HG03175 (cell line): ENCODE data around the gene ARHGEF7.

Source experiments
- ATAC-seq: cut with Tn5 transposase; IDR thresholded peaks from one replicate; pipeline ENCODE4 v1.9.1; 2021; ENCODE audit warnings: mild to moderate bottlenecking, moderate library complexity; ENCODE audit not compliant: unreplicated experiment

The ARHGEF7 gene

DNA sequence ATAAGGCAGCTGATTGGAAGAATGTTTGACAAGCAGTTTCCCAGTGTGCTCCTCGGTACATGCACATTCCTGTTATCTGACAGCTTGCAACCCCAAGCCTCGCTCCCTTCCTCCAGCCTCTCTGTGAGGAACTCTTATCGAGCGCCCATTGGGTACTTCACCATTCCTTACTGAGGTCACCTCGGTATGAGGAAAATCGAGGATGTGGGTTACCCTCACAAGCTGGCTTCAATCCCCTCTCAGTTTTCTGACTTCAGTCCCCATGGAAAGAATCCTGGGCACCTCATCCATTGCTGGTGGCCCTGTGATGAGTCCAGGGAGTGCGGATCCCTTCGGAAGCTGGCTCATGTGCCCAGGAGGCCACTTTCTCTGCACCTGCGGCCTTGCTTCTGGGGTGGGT, 222.6 kb downstream of the ARHGEF7 start:
- ATAC-seq = no peak

DNA sequence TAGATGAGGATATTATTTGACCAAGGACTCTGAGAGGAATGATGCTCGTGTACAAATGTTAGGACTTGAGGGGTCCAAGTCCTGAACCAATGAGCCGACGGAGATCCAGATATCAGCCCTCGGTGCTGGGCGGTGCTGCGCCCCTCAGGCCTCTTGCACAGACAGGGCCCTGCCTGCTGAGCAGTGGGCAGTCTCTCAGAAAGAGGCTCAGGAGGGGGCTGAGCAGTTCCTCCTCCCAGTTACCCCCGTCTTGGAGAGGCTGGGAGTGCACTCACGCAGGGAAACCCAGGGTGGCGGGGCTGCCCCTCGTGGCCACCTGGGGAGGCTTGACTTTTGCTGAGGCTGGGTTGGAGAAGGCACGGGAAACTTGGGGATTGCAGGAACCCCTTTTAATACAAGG, 223.7 kb downstream of the ARHGEF7 start:
- ATAC-seq = no peak

DNA sequence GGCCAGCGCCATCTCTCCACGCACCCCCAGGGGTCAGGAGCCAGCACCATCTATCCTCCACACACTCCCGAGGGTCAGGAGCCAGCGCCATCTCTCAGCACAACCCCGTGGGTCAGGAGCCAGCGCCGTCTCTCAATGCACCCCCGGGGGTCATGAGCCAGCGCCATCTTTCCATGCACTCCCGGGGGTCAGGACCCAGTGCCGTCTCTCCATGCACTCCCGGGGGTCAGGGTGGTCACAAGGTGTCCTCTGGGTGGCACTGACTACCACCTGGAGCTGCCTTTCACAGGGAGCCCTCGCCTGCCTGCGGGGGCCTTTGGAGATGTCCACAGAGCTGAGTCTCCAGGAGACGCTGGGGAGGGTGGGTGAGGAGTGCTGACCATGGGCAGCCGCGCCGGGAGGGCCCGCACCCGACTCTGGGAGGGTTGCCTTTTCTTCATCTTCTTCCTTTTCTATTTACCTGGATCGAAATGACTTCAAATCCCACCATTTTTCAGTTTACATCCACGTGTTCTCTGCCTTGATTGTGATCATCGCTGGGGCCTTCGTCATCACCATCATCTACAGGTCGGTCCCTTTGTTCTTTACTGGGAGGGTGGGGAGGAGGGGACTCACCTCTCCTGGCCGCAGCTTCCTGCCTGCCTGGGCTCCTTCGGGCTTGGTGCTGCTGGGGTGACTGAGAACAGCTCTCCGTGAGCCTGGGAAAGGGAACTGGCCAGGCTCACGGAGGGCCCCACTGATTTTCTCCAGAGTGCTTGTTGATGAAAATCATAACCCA, 224.4 kb downstream of the ARHGEF7 start:
- no peak for ATAC-seq

DNA sequence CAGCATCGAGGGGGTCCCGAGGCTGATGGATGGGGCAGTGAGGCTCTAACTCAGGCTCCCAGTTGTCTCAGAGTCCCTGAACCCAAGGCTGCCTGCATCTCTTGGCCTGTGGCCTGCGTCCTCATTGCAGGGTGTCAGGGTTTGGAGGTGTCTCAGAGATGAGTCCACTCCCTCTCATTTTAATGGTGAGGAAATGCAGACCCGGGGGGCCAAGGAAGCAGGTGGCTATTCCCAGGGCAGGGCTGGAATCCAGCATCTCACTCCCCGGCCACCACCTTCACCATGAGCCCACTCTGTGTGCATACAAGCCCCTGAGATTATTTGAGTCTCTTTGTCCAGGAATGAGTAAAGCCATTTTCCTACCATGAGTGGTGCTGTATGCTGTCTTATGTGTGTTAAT, 226.8 kb downstream of the ARHGEF7 start:
- no peak for ATAC-seq

DNA sequence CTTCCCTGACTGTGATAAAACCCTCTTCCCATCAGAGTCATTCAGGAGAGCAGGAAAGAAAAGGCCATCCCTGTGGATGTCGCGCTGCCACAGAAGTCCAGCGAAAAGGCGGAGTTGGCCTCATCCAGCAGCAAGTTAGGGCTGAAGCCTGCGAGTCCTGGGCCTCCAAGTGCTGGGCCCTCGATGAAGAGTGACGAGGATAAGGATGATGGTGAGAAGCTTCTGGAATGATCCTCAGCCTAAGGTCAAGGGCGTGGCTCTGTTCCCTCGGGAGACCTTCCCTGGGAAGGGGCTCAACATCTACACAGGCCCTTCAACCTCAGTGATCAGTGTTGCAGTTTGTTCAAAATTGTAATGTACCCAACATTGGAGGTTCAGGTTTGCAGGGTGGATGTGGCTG, 227.6 kb downstream of the ARHGEF7 start:
- no peak for ATAC-seq

DNA sequence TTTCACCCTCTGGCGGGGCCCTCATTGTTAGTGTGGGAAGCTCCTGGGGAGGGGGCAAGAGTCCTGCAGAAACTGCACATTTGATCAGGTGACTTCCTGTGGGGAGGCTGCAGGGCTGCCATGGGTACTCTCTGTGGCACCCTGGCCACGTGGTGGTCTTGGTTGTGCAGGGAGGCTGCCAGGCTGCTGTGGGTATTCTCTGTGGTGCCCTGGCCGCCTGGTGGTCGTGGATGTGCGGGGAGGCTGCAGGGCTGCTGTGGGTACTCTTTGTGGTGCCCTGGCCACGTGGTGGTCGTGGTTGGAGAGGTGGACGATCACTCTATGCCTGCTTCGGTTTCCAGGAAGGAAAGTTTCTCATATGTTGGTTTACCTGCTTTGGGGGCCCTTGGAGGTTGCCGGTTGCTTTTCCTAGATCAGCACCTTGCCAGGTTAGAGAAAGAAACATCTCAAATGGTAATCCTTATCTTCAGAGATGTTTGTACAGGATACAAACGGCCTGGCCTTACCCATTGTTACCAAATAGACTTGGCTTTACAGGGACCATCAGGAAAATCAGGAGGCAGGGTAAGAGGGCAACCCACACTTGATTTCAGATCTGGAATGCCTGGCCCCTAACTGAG, 228.2 kb downstream of the ARHGEF7 start:
- ATAC-seq = no peak

DNA sequence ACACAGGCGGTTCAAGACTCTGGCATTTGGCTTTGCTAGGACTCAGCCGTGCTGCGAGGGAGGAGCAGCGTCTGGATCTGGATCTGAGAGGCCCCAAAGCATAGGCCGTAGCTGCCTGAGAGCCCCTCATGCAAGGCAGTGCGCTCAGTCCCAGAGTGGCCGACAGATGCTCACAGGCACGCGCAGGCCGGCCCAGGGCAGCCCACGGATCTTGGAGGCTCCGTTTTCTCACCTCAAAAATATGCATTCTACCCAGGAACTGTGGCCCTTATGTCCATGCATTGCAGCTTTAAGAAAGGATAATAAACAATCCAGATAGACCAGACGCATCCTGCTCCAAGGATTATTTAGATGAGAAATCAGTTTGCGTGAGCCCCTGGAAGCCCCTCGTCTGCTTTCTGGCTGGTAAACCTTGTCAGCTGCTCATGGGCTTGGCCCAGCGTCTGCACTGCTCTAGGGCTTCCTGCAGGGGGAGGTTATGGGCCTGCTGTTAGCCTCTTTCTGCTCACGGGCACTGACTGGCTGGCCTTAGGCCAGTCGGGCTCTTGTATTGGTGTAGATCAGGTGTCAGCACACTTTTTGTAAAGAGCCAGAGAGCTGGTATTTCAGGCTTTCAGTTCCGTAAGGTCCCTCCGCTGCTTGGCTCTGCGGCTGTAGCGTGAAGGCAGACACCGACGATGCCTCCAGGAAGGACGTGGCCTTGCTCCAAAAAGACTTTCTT, 229.5 kb downstream of the ARHGEF7 start:
- ATAC-seq = no peak

DNA sequence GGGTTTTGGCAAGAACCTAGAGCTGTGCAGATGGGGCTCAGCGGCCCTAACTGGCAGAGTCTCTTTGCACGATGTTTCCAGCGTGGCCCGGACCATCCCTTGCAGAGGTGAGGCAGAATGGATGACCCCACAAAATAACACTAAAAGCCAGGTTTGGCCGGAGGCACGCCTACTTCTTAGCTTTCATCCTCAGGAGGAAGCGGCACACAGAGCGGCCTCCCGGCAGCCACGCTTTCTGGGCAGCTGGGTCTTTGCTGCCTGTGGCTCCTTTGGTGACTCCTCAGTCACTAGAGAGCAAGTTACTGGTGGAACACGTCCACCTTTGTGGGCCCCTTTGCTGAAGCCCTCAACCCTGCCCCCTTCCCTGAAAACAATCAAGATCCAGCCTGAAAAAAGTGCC, 230.6 kb downstream of the ARHGEF7 start:
- ATAC-seq = no peak

DNA sequence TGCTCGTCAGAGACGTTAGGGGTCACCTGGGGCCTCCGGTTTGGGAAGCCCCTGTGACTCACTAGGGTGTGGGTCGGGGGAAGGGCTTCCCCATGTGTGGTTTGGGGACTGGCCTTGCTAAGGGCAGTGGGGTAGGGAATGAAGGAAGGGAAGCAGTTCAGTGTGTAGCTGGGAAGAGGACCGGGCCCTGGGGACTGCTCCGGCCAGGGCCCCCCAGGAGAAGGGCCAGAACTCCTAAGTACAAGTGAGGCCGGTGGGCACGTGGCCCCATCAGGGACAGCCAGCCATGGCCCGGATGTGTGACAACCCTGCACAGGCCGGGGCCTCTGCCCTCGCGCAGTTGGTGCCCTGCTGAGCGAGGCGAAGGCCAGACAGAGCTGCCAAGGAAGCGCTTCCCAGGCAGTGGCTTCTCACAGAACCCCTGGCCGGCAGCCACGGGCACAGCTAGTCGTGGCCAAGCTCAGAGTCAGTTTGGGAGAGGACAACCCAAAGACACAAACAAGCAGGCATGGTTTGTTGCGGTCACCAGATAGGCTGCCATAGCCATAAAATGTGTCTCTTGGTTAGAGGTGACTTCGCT, 231.1 kb downstream of the ARHGEF7 start:
- ATAC-seq = no peak

DNA sequence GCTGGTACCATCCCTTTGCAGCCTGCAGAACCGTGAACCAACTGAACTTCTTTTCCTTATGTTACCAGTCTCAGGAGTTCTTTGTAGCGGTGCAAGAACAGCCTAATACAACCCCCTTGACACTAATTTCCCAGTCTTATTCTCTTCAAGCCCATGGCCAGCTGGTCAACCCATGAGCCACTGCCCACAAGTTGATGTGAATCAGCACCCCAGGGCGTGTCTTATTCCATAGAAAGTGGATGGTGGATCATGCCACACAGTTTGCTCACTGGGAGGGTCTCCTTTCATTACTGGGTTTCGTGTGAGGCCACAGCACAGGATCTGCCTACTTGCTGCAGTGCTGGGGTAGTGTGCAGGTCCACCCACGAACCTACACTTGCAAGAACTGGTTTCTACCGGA, 232.3 kb downstream of the ARHGEF7 start:
- ATAC-seq = no peak

DNA sequence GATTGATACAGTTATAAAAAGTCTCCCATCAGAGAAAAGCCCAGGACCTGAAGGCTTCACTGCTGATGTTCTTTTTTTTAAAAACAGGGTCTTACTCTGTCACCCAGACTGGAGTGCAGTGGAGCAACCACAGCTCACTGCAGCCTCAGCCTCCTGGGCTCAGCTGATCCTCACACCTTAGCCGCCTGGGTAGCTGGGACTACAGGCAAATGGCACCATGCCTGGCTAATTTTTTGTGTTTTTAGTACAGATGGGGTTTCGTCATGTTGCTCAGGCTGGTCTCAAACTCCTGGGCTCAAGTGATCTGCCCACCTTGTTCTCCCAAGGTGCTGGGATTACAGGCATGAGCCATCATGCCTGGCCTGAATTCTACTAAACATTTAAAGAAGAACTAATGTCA, 238.4 kb downstream of the ARHGEF7 start:
- no peak for ATAC-seq

DNA sequence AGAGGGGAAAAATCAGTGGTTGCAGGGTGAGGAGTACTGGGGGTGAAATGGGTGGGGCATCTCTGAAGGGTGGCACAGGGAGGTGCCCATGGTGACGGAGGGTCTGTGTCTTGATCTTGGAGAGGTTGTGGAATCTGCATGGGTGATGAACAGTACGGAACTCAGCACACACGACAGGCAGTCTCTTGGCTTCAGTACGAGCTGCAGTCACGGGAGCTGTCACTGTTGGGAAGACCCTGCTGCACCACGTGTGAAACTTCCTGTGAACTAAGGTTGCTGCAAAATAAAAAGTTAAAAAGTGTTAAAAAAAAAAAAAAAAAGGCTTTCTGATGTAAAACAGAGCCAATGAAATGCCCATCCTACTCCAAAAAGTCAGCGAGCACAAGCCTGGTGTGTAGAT, 239.7 kb downstream of the ARHGEF7 start:
- ATAC-seq = no peak
